D721Med (cell line): ENCODE results near the gene MPHOSPH9.
A peak's percentile ranks its signal among the peaks of the same experiment; 100 is the strongest.

Experiments
- DNase-seq: peaks from one replicate; pipeline ENCODE4 v3.0.0; 2011; ENCODE audit warnings: low spot score; ENCODE audit not compliant: insufficient read length
- FAIRE-seq: peaks from 2 replicates; lab custom pipeline; 2011; peaks lifted over from hg19 to GRCh38; lab: Jason Lieb, UNC
- CTCF ChIP-seq: IDR thresholded peaks from 2 replicates; pipeline ENCODE4 v1.5.1; 2012; ENCODE audit warnings: mild to moderate bottlenecking, control low read depth; ENCODE audit not compliant: insufficient read depth; ENCODE audit errors: missing control alignments

The MPHOSPH9 gene

GRCh38 chr12:123164710-123165261 lies 68.2 kb downstream of the MPHOSPH9 start:
- no peak for TF ChIP-seq CTCF
- DNase-seq (no peak), FAIRE-seq (no peak)

- DNase-seq: no peak
- TF ChIP-seq CTCF: no peak
- FAIRE-seq: no peak
These were observed 68.7 kb downstream of the MPHOSPH9 start for GRCh38 chr12:123164222-123164621.

- FAIRE-seq (no peak), DNase-seq (no peak)
- TF ChIP-seq CTCF: no peak
These were observed 69.7 kb downstream of the MPHOSPH9 start for GRCh38 chr12:123163227-123163626.

- DNase-seq: no peak
- FAIRE-seq: peak; percentile 80
- no peak for TF ChIP-seq CTCF
These were observed 72.0 kb downstream of the MPHOSPH9 start for GRCh38 chr12:123160801-123161487.

GRCh38 chr12:123153906-123154305 lies 79.0 kb downstream of the MPHOSPH9 start:
- DNase-seq (no peak), FAIRE-seq (no peak)
- TF ChIP-seq CTCF: no peak

GRCh38 chr12:123152833-123153232 lies 80.1 kb downstream of the MPHOSPH9 start:
- no peak for DNase-seq
- no peak for TF ChIP-seq CTCF
- no peak for FAIRE-seq
